Ovary (tissue), 3 donors: ENCODE measurements around the gene RELA.

Experiments
- EP300 ChIP-seq: sonication (generic); formaldehyde crosslinking; IDR thresholded peaks from one replicate; pipeline ENCODE4 v1.6.1; 2017; ENCODE audit warnings: antibody characterized with exemption
- POLR2A ChIP-seq: fragments of 450-650 bp; IDR thresholded peaks from one replicate; pipeline ENCODE4 v1.6.1; 2017; ENCODE audit warnings: antibody characterized with exemption, mild to moderate bottlenecking, moderate library complexity
- TF ChIP-seq, protein P1 (sequence below), 3 donors: fragments of 450-650 bp in 2 of 3; fragments of 200-600 bp in 1 of 3; IDR thresholded peaks; one replicate each; pipeline versions ENCODE4 v1.5.1 to v1.8.0; 2016 to 2022; ENCODE audit warnings: antibody characterized with exemption in 3 of 3, mild to moderate bottlenecking in 1 of 3
- donor health status: DM: no; HTN: no; CAD: no.

DNA sequence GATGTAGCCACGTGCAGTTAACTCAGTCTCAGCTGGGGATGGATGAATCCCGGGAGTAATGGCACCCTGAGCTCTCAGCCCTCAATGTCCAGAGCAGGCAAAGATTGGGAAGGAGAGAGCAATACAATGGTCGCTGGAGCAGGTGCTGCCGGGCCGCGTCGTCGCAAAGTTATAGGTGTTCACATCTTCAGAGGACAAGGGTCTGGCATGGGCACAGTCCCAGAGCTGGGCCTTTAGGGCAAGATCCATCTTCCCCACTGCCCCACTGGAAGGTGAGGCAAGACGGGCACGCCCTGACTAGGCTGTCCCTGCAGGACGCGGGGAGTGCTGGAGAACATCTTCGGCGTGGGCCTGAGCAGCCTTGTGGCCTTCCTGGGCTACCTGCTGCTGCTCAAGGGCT lies 39.5 kb downstream of the RELA start:
- TF ChIP-seq, protein P1, sequence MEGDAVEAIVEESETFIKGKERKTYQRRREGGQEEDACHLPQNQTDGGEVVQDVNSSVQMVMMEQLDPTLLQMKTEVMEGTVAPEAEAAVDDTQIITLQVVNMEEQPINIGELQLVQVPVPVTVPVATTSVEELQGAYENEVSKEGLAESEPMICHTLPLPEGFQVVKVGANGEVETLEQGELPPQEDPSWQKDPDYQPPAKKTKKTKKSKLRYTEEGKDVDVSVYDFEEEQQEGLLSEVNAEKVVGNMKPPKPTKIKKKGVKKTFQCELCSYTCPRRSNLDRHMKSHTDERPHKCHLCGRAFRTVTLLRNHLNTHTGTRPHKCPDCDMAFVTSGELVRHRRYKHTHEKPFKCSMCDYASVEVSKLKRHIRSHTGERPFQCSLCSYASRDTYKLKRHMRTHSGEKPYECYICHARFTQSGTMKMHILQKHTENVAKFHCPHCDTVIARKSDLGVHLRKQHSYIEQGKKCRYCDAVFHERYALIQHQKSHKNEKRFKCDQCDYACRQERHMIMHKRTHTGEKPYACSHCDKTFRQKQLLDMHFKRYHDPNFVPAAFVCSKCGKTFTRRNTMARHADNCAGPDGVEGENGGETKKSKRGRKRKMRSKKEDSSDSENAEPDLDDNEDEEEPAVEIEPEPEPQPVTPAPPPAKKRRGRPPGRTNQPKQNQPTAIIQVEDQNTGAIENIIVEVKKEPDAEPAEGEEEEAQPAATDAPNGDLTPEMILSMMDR (IDR thresholded peaks at IDR 0.05) = no peak
- TF ChIP-seq POLR2A (no peak), EP300 (no peak)
